IMR-90 (cell line): Measurements from ENCODE around the gene JAKMIP2. TPM values are rescaled to one million over a fixed set of nuclear protein-coding genes. Genes with fewer than 3 reads are reported as not detected.

Source experiments
- ATAC-seq: fragments of 200-7000 bp; cut with Tn5 transposase; 2 replicates; pipeline ENCODE4 v1.9.1; 2020; ENCODE audit warnings: low read depth, mild to moderate bottlenecking, moderate library complexity
- BruUV-seq: library from RNA; stranded (reverse); fragments of 400-500 nt; replicated peaks from 2 replicates; lab custom pipeline; 2021; lab: Mats Ljungman, UMichigan
- CTCF ChIA-PET: fragments of 300-600 bp; formaldehyde crosslinking; extraction: SDS; loops from one replicate; lab custom pipeline; 2021; ENCODE audit warnings: antibody characterized with exemption; lab: Yijun Ruan, JAX
- POLR2A ChIA-PET: fragments of 300-600 bp; sonication (Branson Sonifier 250); formaldehyde crosslinking; loops from one replicate; lab custom pipeline; 2022; ENCODE audit warnings: antibody characterized with exemption; ENCODE audit not compliant: unreplicated experiment; lab: Charles Lee
- DNase-seq: peaks from one replicate; pipeline ENCODE4 v3.0.0; 2013
- H2AFZ ChIP-seq: replicated peaks from 2 replicates; pipeline ENCODE3; 2013; ENCODE audit warnings: low read length, mild to moderate bottlenecking; ENCODE audit not compliant: poor library complexity
- H2AK5ac ChIP-seq: 2 replicates; pipeline ENCODE4 v1.6.1; 2013; ENCODE audit warnings: low read depth, low read length, inconsistent platforms
- H2AK9ac ChIP-seq: replicated peaks from 2 replicates; pipeline ENCODE3; 2013; ENCODE audit warnings: mild to moderate bottlenecking, low read depth, low read length, moderate library complexity; ENCODE audit not compliant: poor library complexity
- H2BK120ac ChIP-seq: 2 replicates; pipeline ENCODE4 v1.6.1; 2013; ENCODE audit warnings: low read depth, low read length, inconsistent platforms
- H2BK15ac ChIP-seq: 3 replicates; pipeline ENCODE4 v1.6.1; 2013; ENCODE audit warnings: low read depth, low read length, inconsistent platforms
- H2BK20ac ChIP-seq: 2 replicates; pipeline ENCODE4 v1.6.1; 2013; ENCODE audit warnings: low read depth, mild to moderate bottlenecking, inconsistent platforms, low read length, moderate library complexity
- H2BK5ac ChIP-seq: 2 replicates; pipeline ENCODE4 v1.6.1; 2013; ENCODE audit warnings: mild to moderate bottlenecking, low read depth, low read length, inconsistent platforms; ENCODE audit not compliant: poor library complexity, severe bottlenecking
- H3K14ac ChIP-seq: replicated peaks from 2 replicates; pipeline ENCODE4 v1.6.1; 2013; ENCODE audit warnings: low read depth, low read length, inconsistent platforms
- H3K18ac ChIP-seq: 2 replicates; pipeline ENCODE4 v1.6.1; 2013; ENCODE audit warnings: low read depth, low read length, control low read depth
- H3K23ac ChIP-seq: 2 replicates; pipeline ENCODE4 v1.6.1; 2013; ENCODE audit warnings: low read depth, low read length, inconsistent platforms
- H3K27ac ChIP-seq: 2 replicates; pipeline ENCODE4 v1.5.1; 2013; ENCODE audit warnings: mild to moderate bottlenecking, control low read depth, low read length; ENCODE audit not compliant: insufficient read depth
- H3K27me3 ChIP-seq: 2 replicates; pipeline ENCODE4 v1.6.1; 2013; ENCODE audit warnings: low read length; ENCODE audit not compliant: control insufficient read depth, insufficient read depth
- H3K36me3 ChIP-seq: 2 replicates; pipeline ENCODE4 v1.6.1; 2013; ENCODE audit warnings: low read length, mixed read lengths; ENCODE audit not compliant: control insufficient read depth, insufficient read depth
- H3K4ac ChIP-seq: 2 replicates; pipeline ENCODE4 v1.6.1; 2013; ENCODE audit warnings: low read depth, low read length, inconsistent platforms
- H3K4me1 ChIP-seq: 2 replicates; pipeline ENCODE4 v1.6.1; 2013; ENCODE audit warnings: low read length, mixed read lengths; ENCODE audit not compliant: control insufficient read depth, insufficient read depth
- H3K4me2 ChIP-seq: 2 replicates; pipeline ENCODE4 v1.6.1; 2013; ENCODE audit warnings: low read depth, mild to moderate bottlenecking, control low read depth, low read length, moderate library complexity
- H3K4me3 ChIP-seq: 2 replicates; pipeline ENCODE4 v1.5.1; 2013; ENCODE audit warnings: low read depth, mild to moderate bottlenecking, control low read depth, low read length, moderate library complexity; ENCODE audit not compliant: insufficient read depth
- H3K56ac ChIP-seq: 2 replicates; pipeline ENCODE4 v1.6.1; 2013; ENCODE audit warnings: low read length, inconsistent platforms; ENCODE audit not compliant: insufficient read depth; ENCODE audit errors: extremely low read depth
- H3K79me1 ChIP-seq, 2 experiments: 2 replicates each; pipeline ENCODE4 v1.6.1; 2013; ENCODE audit warnings: low read length in 2 of 2, inconsistent platforms in 1 of 2, low read depth in 1 of 2
- H3K9ac ChIP-seq: 2 replicates; pipeline ENCODE4 v1.6.1; 2013; ENCODE audit warnings: low read depth, low read length, control low read depth
- H3K9me1 ChIP-seq: 2 replicates; pipeline ENCODE4 v1.6.1; 2013; ENCODE audit warnings: low read length, inconsistent platforms; ENCODE audit not compliant: insufficient read depth
- H3K9me3 ChIP-seq: 2 replicates; pipeline ENCODE4 v1.6.1; 2013; ENCODE audit warnings: low read length; ENCODE audit not compliant: control insufficient read depth, insufficient read depth
- H4K20me1 ChIP-seq: 2 replicates; pipeline ENCODE4 v1.6.1; 2013; ENCODE audit warnings: low read length, inconsistent platforms; ENCODE audit not compliant: insufficient read depth
- H4K5ac ChIP-seq: 2 replicates; pipeline ENCODE4 v1.6.1; 2013; ENCODE audit warnings: mild to moderate bottlenecking, low read depth, low read length, control low read depth
- H4K8ac ChIP-seq, 2 experiments: 2 replicates each; pipeline ENCODE4 v1.6.1; 2013; ENCODE audit warnings: low read depth in 2 of 2, low read length in 2 of 2, control low read depth in 1 of 2, inconsistent platforms in 1 of 2
- H4K91ac ChIP-seq: 2 replicates; pipeline ENCODE4 v1.6.1; 2013; ENCODE audit warnings: low read depth, low read length, inconsistent platforms; ENCODE audit not compliant: insufficient read depth
- CEBPB ChIP-seq: IDR thresholded peaks from 2 replicates; pipeline ENCODE4 v1.6.1; 2012; ENCODE audit warnings: low read depth, low read length, improper control_type of control experiment
- CTCF ChIP-seq: conservative IDR thresholded peaks from 2 replicates; pipeline ENCODE4 v1.5.1; 2012; ENCODE audit warnings: mild to moderate bottlenecking, low read depth, low read length, improper control_type of control experiment
- FOS ChIP-seq: fragments of 150-350 bp; IDR thresholded peaks from 2 replicates; pipeline ENCODE4 v1.6.1; 2016; ENCODE audit warnings: low read depth, low read length
- MAZ ChIP-seq: IDR thresholded peaks from 2 replicates; pipeline ENCODE4 v1.6.1; 2012; ENCODE audit warnings: low read depth, mild to moderate bottlenecking, low read length, improper control_type of control experiment, moderate library complexity, borderline replicate concordance
- POLR2A ChIP-seq: IDR thresholded peaks from 2 replicates; pipeline ENCODE4 v1.6.1; 2012; ENCODE audit warnings: mild to moderate bottlenecking, low read depth, low read length
- RFX5 ChIP-seq: IDR thresholded peaks from 2 replicates; pipeline ENCODE4 v1.8.0; 2012; ENCODE audit warnings: low read depth, mild to moderate bottlenecking, low read length, moderate library complexity
- USF2 ChIP-seq: fragments of 150-350 bp; IDR thresholded peaks from 2 replicates; pipeline ENCODE4 v1.6.1; 2017; ENCODE audit warnings: mild to moderate bottlenecking, antibody characterized with exemption, low read length, low read depth
- WGBS, 2 experiments: methylation state at CpG; one replicate each; pipeline versions ENCODE4 v1.1.5 to v1.1.7; 2013; ENCODE audit warnings: missing lambda C conversion rate in 2 of 2; ENCODE audit not compliant: insufficient read length in 1 of 2; ENCODE audit errors: extremely low coverage in 2 of 2; 5-methylcytosine and 5-hydroxymethylcytosine counted together
- dilution Hi-C: fragments of 300-500 bp; cut with HindIII; formaldehyde crosslinking; loops from one replicate; pipeline ENCODE4 v1.14.3; 2018; ENCODE audit warnings: low sequenced_read_pairs; ENCODE audit not compliant: unreplicated experiment
- in situ Hi-C: fragments of 300-500 bp; cut with MboI; formaldehyde crosslinking; loops from 3 replicates; pipeline ENCODE4 v1.14.3; 2019; ENCODE audit warnings: low sequenced_read_pairs, inconsistent platforms, mixed read lengths
- intact Hi-C: fragments of 100-400 bp; cut with micrococcal nuclease; formaldehyde crosslinking; loops from 2 replicates; pipeline ENCODE4 v1.10.0; 2022
- polyA plus RNA-seq, 3 experiments: library from polyadenylated mRNA; depleted of rRNA; stranded (reverse); fragments of >200 nt; gene quantifications; 2 replicates each; pipeline ENCODE4 v1.2.3, GENCODE V29; 2012; ENCODE audit warnings: low replicate concordance in 1 of 3
- total RNA-seq: library from RNA; depleted of rRNA; stranded (reverse); fragments of >200 nt; gene quantifications from 2 replicates; pipeline ENCODE4 v1.2.3, GENCODE V29; 2012

JAKMIP2 gene
- total and polyA plus RNA-seq, 2 of the 4 experiments (the other 2 are of a cell fraction), result under 0.01 TPM; not detected in 1

GRCh38 chr5:147693233-147693632 lies 89.3 kb downstream of the JAKMIP2 start:
- TF ChIP-seq CEBPB (no peak), MAZ (no peak), RFX5 (no peak), POLR2A (no peak), FOS (no peak), USF2 (no peak), CTCF (no peak)
- Histone ChIP-seq H4K5ac (no peak overlapping the region), H3K79me1 (no peaks in the 10 kb centered on the region), H2BK15ac (no peak overlapping the region), H3K4me2 (no peak overlapping the region), H3K4me1 (no peaks in the 10 kb centered on the region), H2BK20ac (no peak overlapping the region), H3K36me3 (no peaks in the 10 kb centered on the region), H3K27me3 (no peaks in the 10 kb centered on the region), H3K4ac (no peak overlapping the region), H3K9ac (no peak overlapping the region), H3K23ac (no peak overlapping the region), H2AK9ac (no peak overlapping the region), H3K27ac (no peak overlapping the region), H3K18ac (no peak overlapping the region), H4K20me1 (no peaks in the 10 kb centered on the region), H4K91ac (no peak overlapping the region), H3K9me1 (no peaks in the 10 kb centered on the region), H2AK5ac (no peak overlapping the region), H2AFZ (no peak overlapping the region), H2BK5ac (no peak overlapping the region), H3K14ac (no peak overlapping the region), H3K56ac (no peak overlapping the region), H3K4me3 (no peak overlapping the region), H2BK120ac (no peak overlapping the region), H4K8ac (no peak overlapping the region), H3K9me3 (no peaks in the 10 kb centered on the region)
- ATAC-seq, result no peak
- dilution Hi-C loops (no loop called here), in situ Hi-C loops (no loop called here), intact Hi-C loops (no loop called here)
- POLR2A ChIA-PET, result no interaction called here
- no peak for DNase-seq
- no TSS peak for BruUV-seq
- WGBS, 2 experiments, result no CpG with 5 or more reads among the region's 1 CpG
- CTCF ChIA-PET, result no interaction called here
